T-helper 9 cell (primary cell): Measurements from ENCODE around the gene GABPB1.

ENCODE experiments used
- DNase-seq: peaks from one replicate; pipeline ENCODE4 v3.0.0-alpha.2; 2020

The GABPB1 gene

DNA sequence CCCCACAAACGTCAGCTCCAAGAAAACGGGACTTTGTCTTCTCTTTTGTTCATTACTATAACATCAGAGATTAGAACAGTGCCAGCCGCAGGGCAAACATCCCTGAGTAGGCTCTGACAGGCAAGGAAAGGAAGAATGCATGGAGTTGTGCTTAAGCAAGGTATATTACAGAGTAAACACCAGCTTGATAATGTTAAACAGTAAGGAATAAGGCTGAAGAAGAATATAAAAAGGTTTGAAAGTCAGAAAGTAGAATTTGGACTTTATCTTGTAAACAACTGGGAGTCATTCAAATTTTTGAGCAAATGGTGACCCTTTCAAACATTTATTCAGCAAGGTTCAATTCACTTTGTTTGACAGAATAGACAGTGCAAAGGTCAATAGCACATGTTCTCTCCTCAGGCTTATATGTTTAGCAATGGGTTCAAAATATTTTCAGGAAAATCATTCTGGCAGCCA is 11.0 kb downstream of the GABPB1 start:
- no peak for DNase-seq

GRCh38 chr15:50341616-50342136 is 13.3 kb downstream of the GABPB1 start:
- DNase-seq, result no peak

- no peak for DNase-seq
Measured at GRCh38 chr15:50340416-50340815, 14.6 kb downstream of the GABPB1 start.

- DNase-seq, result no peak
Measured at GRCh38 chr15:50339717-50340116, 15.3 kb downstream of the GABPB1 start.

DNA sequence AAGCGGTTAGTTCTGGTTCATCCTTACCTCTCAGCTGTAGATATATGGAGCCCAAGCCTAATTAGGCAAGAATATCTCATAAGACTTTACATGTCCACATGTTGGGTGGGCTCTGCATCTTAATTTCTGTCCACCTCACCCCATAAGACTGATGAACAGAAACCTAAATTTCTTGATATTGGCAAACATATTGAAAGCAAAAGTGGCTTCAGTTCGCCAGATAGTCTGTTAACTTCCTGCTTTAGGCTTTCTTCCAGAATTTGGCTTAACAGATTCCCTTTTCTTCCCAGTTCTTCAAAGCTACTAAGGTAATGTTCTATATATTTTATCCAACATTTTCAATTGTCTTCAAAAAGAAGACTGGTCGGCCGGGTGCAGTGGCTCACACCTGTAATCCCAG is 19.7 kb downstream of the GABPB1 start:
- DNase-seq, result no peak

DNA sequence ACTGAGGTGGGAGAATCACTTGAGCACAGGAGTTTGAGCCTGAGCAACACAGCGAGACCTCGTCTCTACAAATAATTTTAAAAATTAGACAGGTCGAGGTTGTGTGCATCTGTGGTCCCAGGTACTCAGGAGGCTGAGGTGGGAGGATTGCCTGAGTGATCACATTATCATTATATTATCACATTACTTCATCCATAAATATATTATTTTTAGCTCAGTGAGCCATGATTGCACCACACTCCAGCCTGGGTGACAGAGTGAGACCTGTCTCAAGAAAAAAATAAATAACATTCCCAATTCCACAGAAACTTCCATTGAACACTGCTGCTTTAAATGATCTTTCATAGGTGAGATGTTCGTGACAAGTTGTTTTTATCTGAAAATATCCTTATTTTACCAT is 21.8 kb downstream of the GABPB1 start:
- no peak for DNase-seq

DNA sequence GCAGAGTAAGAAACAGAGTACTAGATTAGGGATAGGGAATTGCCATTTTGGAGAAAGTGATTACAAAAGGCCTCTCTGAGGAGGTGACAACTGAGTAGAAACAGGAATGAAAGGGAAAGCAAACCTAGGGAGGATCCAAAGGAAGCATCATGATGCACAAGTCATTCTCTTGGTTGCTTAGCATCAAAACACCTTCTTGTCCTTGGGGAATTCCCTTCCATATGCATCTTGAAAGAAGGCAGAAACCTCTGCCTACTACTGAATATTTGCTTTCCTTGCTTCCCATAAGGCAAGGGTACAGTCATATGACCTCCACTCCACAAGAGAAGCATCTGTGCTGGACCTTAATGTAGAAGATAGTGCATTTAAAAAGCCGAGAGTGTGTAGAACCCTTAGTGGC is 24.1 kb downstream of the GABPB1 start:
- no peak for DNase-seq

- no peak for DNase-seq
Measured at GRCh38 chr15:50328116-50328515, 26.9 kb downstream of the GABPB1 start.

GRCh38 chr15:50321680-50322210 is 33.3 kb downstream of the GABPB1 start:
- DNase-seq, result no peak

DNA sequence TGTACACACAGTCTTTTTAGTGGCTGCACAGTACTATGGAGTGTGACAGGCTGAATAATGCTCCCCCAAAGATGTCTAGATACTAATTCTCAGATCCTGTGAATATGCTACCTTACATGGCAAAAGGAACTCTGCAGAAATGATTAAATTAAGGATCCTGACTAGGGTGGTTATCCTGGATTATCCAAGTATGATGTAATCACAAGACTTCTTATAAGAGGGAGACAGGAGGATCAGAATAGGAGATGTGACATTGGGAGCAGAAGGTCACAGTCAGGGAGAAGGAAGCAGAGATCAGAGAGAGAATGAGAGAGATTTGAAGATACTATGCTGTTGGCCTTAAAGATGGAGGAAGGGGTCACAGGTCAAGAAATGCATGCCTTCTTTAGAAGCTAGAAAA is 34.5 kb downstream of the GABPB1 start:
- no peak for DNase-seq

DNA sequence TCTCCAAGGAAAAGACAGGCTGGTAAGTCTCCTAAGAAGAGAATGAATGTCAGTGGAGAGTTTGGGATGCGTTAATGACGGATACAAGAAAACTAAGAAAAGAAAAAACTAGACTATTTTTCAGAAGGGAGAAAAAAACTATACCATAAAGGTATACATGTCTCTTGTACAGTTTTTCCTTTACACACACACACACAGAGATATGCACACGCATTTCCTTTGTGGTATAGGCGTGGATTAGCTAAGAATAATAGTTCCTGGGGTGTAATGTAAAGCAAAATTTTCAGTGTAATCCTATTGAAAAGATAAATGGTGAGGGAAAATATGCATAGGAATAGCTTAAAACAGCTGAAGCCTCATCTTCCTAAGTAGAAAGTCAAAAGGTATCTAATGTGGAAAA is 36.3 kb downstream of the GABPB1 start:
- DNase-seq, result no peak

DNA sequence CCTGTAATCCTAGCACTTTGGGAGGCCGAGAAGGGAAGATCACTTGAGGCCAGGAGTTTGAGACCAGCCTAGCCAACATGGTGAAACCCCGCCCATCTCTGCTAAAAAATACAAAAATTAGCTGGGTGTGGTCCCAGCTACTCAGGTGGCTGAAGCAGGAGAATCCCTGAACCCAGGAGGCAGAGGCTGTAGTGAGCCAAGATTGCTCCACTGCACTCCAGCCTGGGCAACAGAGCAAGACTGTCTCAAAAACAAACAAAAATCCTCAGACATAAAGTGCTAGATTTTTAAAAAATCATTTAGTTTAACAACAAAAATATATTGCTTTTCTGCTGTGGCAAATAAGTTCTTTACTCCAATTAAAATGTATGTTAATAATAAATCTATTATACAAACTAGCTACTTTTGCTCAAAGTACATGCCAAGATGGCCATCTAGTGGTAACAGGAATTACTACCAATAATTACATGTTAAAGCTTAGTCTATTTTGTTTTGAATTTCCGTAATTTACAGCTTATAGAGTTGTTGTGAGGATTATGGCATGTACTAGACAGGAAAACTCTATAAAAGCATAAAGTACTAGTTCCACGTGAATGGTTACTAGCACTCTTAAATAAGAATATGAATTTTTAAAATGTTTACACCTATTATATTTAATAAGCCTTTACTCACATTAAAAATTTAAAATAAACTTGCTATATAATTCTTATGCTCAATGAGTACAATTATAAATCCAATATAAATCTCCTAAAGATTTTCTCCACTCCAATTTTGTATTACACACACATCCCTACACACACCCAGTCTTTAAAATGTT is 39.0 kb downstream of the GABPB1 start:
- no peak for DNase-seq

DNA sequence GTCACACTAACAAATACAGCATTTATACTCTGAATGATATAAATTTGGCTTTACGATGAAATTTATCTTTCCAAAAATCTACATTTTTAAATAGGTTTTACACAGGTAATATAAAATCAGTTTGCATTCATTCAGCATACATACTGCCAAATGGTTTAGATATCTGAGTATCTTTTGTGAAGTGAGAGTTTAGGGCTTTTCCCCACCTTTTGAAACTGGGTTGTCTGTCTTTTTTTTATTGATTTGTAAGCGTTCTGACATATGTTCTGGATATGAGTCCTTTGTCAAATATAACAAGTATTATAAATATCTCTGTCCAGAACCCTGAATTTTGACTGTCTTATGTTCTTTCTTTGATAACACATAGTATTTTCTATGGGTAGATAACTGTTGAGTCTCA is 42.4 kb downstream of the GABPB1 start:
- DNase-seq, result no peak

- no peak for DNase-seq
Measured at GRCh38 chr15:50307799-50308198, 47.2 kb downstream of the GABPB1 start.

DNA sequence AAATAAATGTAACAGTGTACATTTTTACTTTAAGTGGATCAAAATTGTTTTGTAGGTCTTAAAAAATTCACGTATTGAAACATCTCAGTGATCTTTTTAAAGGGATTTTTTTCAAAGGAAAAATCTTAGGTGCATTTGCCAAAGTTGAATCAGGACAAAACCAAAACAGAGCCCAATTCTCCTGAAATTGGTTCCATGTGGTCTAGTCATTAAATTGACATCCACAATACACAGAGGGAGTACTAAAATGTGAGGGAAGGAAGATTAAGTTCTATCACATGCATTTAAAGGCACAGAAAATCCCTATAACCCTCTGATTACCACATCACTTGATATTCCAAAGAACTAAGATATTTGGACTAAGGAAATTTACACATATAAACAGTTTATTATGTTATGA is 50.2 kb downstream of the GABPB1 start:
- no peak for DNase-seq

DNA sequence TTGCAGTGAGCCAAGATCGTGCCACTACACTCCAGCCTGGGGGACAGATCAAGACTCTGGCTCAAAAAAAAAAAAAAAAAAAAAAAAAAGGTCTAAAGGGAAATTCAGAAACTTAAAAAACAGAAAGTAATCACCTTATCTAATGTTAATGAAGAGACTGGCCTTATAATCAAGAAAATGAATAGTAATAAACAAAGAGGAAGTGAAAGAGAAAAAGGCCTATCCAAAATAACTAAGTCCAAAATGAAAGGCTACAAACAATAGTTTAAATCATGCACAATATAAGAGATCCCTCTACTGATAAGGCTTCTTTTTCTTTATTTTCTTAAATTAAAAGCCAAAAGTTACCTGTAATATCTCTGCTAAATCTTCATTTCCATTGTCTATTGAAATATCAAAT is 52.4 kb downstream of the GABPB1 start:
- no peak for DNase-seq

DNA sequence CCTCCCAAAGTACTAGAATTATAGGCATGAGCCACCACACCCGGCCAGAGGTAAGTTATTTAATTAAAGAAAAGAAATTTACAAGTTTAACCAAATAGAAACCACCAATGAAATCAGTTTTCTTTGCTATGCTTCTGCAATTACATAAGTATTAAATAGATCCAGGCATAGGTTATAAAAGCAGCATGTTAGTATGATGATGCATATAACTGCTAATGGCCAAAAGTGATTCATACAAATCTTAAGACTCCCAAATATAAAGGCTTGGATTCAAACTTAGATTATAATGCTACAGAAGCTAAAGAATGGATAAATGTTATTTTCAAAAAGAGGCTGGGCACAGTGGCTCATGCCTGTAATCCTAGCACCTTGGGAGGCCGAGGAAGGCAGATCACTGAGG is 56.7 kb downstream of the GABPB1 start:
- DNase-seq, result no peak

- no peak for DNase-seq
Measured at GRCh38 chr15:50295966-50296365, 59.0 kb downstream of the GABPB1 start.

GRCh38 chr15:50289749-50290148 is 65.2 kb downstream of the GABPB1 start:
- DNase-seq, result no peak

DNA sequence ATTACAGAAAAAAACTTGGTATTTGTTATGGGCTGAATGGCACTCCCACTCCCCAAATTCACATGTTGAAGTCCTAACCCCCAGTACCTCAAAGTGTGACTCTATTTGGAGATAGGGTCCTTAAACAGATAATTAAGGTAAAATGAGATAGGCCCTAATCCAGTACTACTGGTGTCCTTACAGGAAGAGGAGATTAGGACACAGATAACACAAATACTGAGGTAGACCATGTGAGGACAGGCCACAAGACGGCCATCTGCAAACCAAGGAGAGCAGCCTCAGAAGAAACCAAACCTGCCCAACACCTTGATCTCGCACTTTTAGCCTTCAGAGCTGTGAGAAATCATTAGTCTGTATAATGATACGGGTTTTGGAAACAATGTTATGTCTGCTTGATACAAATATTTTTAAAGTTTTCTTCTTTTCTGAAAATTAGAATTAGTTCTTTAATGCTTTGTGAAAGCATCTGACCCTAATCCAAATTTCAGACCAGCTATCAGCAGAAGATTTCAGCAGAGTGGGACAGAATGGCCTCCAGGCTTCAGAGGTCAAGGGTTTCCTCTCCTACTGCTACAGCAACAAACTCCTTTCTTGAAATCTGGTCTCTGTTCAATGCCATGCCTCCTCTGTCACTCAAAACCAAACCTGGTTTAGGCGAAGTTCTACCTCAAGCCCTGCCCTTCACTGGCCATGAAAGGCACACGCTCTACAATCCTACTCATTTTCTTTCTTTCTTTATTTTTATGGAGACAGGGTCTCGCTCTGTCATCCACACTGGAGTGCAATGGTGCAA is 67.5 kb downstream of the GABPB1 start:
- no peak for DNase-seq

- no peak for DNase-seq
Measured at GRCh38 chr15:50281427-50281826, 73.6 kb downstream of the GABPB1 start.

DNA sequence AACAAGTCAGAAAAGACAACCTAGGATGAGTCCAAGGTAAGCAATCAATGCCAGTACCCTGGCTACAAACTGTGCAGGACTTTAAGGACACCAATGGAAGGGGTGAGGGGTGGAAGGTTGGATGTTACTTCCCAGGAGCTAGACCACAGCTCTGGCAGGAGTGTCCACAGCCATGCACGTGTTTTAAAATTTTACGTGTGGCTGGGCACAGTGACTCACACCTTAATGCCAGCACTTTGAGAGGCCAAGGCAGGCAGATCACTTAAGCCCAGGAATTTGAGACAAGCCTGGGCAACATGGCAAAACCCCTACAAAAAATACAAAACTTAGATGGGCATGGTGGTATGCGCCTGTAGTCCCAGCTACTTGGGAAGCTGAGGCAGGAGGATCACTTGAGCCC is 74.7 kb downstream of the GABPB1 start:
- DNase-seq, result no peak

DNA sequence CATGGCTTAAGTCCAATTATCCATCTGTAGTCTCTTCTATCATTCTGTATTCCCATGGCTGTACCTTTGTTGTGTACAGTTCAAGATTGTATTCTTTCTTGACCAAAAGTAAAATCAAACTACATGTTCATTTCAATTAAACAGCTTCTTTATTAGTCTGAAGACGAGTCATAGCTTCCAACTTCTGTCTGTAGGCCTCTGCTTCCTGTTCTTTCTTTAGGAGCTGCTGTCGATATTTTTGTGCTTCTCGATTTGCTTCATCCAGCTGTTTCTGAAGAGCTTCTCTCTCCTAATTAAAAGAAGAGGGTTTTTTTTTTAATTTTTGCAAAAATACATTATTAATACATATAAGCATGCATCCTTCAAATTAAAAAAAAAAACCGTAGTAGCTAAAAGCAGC is 76.5 kb downstream of the GABPB1 start:
- no peak for DNase-seq

DNA sequence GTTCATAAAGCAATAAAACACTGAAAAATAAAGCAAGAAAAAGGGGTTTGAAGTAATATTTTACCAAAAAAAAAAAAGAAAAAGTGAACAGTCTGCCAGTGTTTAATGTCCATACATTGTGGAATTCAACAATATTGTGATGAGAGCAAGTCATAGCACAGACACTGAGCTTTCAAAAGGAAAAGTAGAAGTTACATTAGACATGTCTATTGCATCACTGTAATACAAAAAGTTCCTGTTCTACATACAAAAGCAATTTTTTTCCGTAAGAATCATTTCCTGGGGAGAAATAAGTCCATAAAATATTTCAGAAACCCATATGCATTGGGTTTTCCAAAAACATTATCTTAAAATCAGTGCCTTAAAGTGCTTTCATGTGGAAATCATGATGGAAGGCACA is 77.6 kb downstream of the GABPB1 start:
- no peak for DNase-seq
